HT1080 (cell line): ENCODE data around the gene SCFD2. TPM values are rescaled to one million over a fixed set of nuclear protein-coding genes. Genes with fewer than 3 reads are reported as not detected.
A peak's percentile ranks its signal among the peaks of the same experiment; 100 is the strongest.

ENCODE experiments used
- DNase-seq: peaks from one replicate; pipeline ENCODE4 v3.0.0-alpha.2; 2015; ENCODE audit warnings: low read depth
- total RNA-seq: library from RNA; depleted of rRNA; stranded (reverse); fragments of >200 nt; shearing (Covaris generic); gene quantifications from 2 replicates; pipeline ENCODE4 v1.2.3, GENCODE V29; 2014

The SCFD2 gene
- total RNA-seq, 1 experiment from 2014 or later = 28.0 TPM

GRCh38 chr4:53118676-53119075 lies 247.2 kb downstream of the SCFD2 start:
- DNase-seq = no peak

GRCh38 chr4:53116954-53117353 lies 248.9 kb downstream of the SCFD2 start:
- no peak for DNase-seq

GRCh38 chr4:53113431-53114225 lies 252.2 kb downstream of the SCFD2 start:
- DNase-seq = no peak

- no peak for DNase-seq
Observed at GRCh38 chr4:53105313-53105712, 260.5 kb downstream of the SCFD2 start.

- no peak for DNase-seq
Observed at GRCh38 chr4:53103481-53103880, 262.4 kb downstream of the SCFD2 start.

- peak; percentile 78 for DNase-seq
Observed at GRCh38 chr4:53101191-53101581, 264.7 kb downstream of the SCFD2 start.

- DNase-seq = peak; percentile 44
Observed at GRCh38 chr4:53100501-53101190, 265.2 kb downstream of the SCFD2 start.

GRCh38 chr4:53098681-53099121 lies 267.2 kb downstream of the SCFD2 start:
- peak; percentile 68 for DNase-seq

GRCh38 chr4:53094040-53094439 lies 271.8 kb downstream of the SCFD2 start:
- DNase-seq = no peak

GRCh38 chr4:53089936-53090729 lies 275.7 kb downstream of the SCFD2 start:
- DNase-seq = no peak

- DNase-seq = no peak
Observed at GRCh38 chr4:53088152-53088551, 277.7 kb downstream of the SCFD2 start.

GRCh38 chr4:53076374-53076958 lies 289.4 kb downstream of the SCFD2 start:
- DNase-seq = no peak

- DNase-seq = no peak
Observed at GRCh38 chr4:53075162-53075785, 290.6 kb downstream of the SCFD2 start.

- peak; percentile 65 for DNase-seq
Observed at GRCh38 chr4:53068755-53069330, 297.0 kb downstream of the SCFD2 start.

GRCh38 chr4:53067125-53067802 lies 298.6 kb downstream of the SCFD2 start:
- no peak for DNase-seq

- no peak for DNase-seq
Observed at GRCh38 chr4:53066155-53066554, 299.7 kb downstream of the SCFD2 start.

GRCh38 chr4:53064609-53065008 lies 301.3 kb downstream of the SCFD2 start:
- DNase-seq = no peak

GRCh38 chr4:53061091-53061850 lies 304.6 kb downstream of the SCFD2 start:
- DNase-seq = no peak

- no peak for DNase-seq
Observed at GRCh38 chr4:53060278-53060677, 305.6 kb downstream of the SCFD2 start.
